CD4-positive, alpha-beta T cell treated with Interleukin-4 for 4 hours (primary cell): ENCODE results near the gene ADCY6.
"Not testable (repeated sequence)": the region's sequence is repeated elsewhere in the genome, so short reads cannot be mapped to it uniquely, and the experiment has no call there.

Source experiments
- DNase-seq: peaks from one replicate; pipeline ENCODE4 v3.0.0-alpha.2; 2020

The ADCY6 gene

GRCh38 chr12:48744251-48745008 lies 44.5 kb downstream of the ADCY6 start:
- DNase-seq = no peak

GRCh38 chr12:48739618-48740269 lies 49.1 kb downstream of the ADCY6 start:
- no peak for DNase-seq

- no peak for DNase-seq
Observed at GRCh38 chr12:48736456-48736855, 52.4 kb downstream of the ADCY6 start.

DNA sequence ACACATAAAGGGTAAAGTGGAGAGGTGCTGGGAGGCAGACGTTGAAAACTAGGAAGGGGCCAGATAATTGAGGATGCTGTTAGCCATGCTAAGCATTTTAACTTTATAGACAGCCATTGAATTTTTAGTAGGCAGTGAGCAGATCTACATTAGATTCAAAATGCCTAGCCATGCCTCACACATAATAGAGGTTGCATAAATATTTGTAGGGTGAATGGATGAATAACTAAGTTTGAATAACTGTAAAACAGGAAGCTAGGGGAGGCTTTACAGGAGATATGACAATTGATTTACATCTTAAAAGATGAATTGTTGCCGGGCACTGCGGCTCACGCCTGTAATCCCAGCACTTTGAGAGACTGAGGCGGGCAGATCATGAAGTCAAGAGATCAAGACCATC lies 60.1 kb downstream of the ADCY6 start:
- no peak for DNase-seq

DNA sequence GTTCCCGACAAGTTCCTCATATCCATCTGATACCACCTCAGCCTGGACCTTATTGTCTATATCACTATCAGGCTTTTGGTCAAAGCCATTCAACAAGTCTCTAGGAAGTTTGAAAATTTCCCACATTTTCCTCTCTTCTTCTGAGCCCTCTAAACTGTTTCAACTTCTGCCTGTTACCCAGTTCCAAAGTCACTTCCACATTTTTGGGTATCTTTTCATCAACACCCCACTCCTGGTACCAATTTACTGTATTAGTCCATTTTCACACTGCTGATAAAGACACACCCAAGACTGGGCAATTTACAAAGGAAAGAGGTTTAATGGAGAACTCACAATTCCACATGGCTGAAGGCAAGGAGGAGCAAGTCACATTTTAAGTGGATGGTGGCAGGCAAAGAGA lies 68.2 kb downstream of the ADCY6 start:
- DNase-seq = not testable (repeated sequence)

GRCh38 chr12:48720171-48720570 lies 68.7 kb downstream of the ADCY6 start:
- not testable (repeated sequence) for DNase-seq

DNA sequence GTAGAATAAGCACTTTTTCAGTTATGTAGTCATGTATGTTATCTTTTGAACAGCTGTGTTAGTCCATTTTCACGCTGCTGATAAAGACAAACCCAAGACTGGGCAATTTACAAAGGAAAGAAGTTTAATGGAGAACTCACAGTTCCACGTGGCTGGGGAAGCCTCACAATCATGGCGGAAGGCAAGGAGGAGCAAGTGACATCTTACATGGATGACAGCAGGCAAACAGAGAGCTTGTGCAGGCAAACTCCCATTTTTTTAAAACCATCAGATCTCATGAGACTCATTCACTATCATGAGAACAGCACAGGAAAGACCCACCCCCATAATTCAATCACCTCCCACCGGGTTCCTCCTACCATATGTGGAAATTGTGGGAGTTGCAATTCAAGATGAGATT lies 69.9 kb downstream of the ADCY6 start:
- DNase-seq = not testable (repeated sequence)

- no peak for DNase-seq
Observed at GRCh38 chr12:48717252-48717695, 71.6 kb downstream of the ADCY6 start.

GRCh38 chr12:48716493-48717251 lies 72.2 kb downstream of the ADCY6 start, which contains the start of gene CCNT1:
Gene CCNT1 (minus strand): TSS chr12:48716707. CDS start chr12:48716675, 32 bp downstream.
- peak; percentile 100 for DNase-seq
